ENCODE results near the gene ANKFN1. TPM values are rescaled to one million over a fixed set of nuclear protein-coding genes. Genes with fewer than 3 reads are reported as not detected.

The ANKFN1 gene
- total RNA-seq, 1 donor from 2014 or later = 1.3 TPM

GRCh38 chr17:56178203-56178602 lies 24.9 kb downstream of the ANKFN1 start:
- no peak for DNase-seq (ENCODE audit: low spot score)

- DNase-seq (ENCODE audit: low spot score) = no peak
Observed at GRCh38 chr17:56182081-56182480, 28.8 kb downstream of the ANKFN1 start.

DNA sequence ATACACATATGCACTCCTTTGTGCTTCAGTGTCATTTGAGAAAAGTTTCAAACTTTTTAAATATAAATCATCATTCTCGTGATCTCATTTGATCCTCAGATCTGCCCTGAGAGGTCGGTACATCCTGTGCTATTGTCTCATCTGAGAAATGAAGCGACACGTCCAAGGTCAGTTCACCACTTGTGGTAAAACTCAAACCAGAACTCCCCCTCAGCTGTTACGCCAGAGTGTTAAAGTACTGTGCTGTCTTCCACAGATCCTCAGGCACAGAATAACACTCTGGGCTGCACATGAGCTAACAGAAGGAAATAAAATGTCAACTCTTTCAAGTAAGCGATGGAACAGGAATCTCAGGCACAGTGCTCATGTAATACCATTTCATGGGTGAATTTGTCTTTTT lies 31.4 kb downstream of the ANKFN1 start:
- DNase-seq (ENCODE audit: low spot score) = no peak

GRCh38 chr17:56185491-56186221 lies 32.4 kb downstream of the ANKFN1 start:
- DNase-seq (ENCODE audit: low spot score) = no peak

GRCh38 chr17:56186222-56186786 lies 33.0 kb downstream of the ANKFN1 start:
- no peak for DNase-seq (ENCODE audit: low spot score)

GRCh38 chr17:56203430-56203829 lies 50.2 kb downstream of the ANKFN1 start:
- DNase-seq (ENCODE audit: low spot score) = no peak

- no peak for DNase-seq (ENCODE audit: low spot score)
Observed at GRCh38 chr17:56206351-56206750, 53.1 kb downstream of the ANKFN1 start.

DNA sequence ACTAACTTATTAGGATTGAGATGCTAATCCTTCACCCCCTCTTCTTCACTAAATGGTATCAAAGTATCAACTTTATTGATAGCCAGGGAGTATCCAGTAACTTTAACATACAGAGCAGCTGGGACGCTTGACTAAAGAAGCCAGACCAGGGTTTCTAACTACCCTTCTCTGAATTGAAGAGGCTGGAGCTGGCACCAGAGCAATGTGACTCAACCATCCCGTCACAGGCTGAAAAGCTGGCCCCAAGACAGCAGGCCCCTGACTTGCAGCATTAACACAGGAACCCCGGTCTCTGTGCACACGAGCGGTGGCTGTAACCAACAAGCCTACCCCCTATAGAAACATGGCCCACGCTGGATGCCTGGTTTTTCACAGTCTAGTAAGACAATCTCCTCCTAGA lies 59.8 kb downstream of the ANKFN1 start:
- no peak for DNase-seq (ENCODE audit: low spot score)

GRCh38 chr17:56217921-56218320 lies 64.6 kb downstream of the ANKFN1 start:
- no peak for DNase-seq (ENCODE audit: low spot score)

GRCh38 chr17:56222255-56222654 lies 69.0 kb downstream of the ANKFN1 start:
- DNase-seq (ENCODE audit: low spot score) = no peak

DNA sequence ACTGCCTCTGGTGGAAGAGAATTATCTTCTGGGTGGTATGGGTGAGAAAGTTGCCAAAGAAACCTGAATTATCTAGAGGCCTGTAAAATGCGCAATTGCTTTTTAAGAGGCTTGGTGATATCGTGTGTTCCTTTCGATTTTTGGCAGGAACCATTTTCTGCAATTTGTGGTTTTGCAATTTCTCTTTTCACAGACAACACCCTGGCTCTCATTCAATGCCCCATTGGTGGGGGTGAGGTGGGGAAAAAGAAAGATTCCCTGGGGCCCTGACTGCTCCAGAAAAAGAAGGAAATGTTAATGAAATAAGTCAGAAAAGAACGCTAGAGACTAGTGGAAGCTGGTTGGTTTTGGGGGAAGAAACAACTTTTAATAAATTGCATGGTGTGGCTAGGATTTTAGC lies 77.4 kb downstream of the ANKFN1 start:
- no peak for DNase-seq (ENCODE audit: low spot score)

- no peak for DNase-seq (ENCODE audit: low spot score)
Observed at GRCh38 chr17:56231252-56231651, 78.0 kb downstream of the ANKFN1 start.

- no peak for DNase-seq (ENCODE audit: low spot score)
Observed at GRCh38 chr17:56231693-56232092, 78.4 kb downstream of the ANKFN1 start.

DNA sequence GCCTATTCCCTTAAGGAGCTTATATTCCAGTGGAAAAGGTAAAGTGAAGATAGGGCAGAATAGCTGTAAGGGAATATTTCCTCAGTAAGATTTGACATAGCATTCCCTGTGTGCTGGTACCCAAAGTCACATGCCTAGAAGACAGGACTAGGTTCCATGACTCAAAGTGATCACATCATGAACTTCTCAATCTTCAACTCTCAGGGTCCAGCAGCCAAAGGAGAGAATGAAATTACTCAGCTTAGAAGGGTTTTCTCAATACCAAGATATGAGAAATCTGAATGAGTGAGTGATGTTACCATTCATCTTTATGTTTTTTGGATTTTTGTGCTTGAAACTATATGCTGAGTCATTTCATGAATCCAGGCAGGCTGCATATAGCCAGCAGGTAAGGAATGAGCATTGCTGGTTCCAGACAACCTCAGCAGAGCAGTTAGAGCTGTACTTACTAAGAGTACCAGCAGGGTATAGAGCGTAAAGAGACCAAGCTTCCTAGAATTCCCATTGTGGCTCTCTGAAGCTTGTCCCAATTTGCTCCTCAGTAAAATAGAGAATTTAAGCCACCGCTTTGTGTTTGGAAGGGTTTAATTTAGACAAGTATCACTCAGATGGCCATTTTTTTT lies 91.1 kb downstream of the ANKFN1 start:
- DNase-seq (ENCODE audit: low spot score) = no peak

DNA sequence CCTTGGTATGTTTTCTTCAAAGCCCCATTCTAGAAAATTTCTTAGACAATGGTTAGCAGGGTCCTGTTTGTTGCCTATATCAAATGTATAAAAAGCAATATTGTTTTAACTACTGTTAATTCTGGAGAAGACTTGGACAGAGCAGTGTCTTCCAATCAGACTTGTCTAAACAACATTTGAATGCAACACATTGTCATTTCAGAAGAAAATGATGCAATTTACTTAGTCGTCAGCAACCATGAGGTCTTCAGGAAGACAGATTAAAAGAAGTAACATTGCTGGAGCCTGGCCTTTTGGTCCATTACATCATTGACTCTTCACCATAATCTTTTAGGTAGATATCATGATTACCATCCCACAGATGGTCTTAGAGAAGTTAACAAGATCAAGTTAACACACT lies 94.5 kb downstream of the ANKFN1 start:
- no peak for DNase-seq (ENCODE audit: low spot score)

DNA sequence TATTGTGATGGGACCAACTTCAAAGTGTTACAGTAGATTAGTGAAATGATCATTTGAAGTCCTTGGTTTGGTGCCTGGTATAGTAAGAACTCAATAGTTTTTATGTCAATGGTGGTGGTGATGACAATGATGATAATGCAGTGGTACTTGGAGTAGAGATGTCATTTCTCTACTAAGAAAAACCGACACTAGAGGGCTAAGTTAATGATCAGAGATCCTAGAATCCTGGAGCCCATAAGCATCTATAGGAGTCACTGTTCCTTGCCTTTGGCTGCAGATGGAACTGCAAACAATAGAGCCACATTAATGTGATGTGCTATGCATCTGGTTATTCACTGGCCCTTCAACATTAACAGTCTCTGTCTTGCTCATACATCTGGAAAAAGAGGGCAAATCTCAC lies 103.8 kb downstream of the ANKFN1 start:
- DNase-seq (ENCODE audit: low spot score) = no peak

DNA sequence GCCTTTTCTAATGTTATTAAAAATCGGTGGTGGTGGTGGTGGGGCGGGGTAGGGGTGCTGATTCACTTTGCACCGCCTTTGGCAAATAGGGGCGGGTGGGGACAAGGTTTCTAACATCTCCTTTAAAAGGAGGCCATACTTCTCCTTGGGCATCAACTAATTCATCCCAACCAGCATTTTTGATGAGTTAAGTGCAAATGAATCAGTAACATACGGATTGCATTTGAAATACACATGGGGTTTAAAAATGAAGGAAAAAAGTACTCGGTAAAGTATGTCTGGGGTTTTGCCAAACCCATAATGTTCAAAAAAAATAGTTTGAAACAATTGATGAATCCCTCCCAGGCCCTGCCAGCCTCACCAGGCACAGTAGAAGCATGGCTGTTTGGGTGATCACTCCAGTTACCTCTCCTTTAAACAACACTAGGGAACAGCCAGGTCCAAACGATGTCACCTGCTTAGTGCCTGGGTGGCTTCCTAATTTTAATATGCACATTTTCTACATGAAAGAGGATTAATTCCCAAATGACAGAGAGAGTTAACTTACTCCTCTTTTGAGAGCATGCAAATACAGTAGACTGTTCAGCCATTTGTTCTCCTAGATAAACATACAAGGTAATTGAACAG lies 107.2 kb downstream of the ANKFN1 start:
- DNase-seq (ENCODE audit: low spot score) = no peak

DNA sequence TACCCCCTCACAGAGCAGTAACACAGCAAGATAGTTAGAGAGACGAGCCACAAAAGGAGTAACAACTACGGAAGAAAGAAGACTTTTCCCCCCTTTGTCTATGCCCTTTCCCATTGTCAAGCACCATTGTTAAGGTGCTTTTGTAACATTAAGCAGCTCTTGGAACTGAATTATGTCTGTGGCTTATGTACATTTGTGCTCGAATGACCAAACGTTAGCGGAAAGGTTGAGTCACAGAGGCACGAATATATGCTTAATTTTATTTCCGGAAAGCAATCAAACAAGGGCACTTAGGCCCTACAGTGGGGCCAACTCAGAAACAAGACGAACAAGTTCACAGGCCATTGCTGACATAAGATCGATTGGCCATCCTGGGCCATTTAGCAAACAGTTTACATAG lies 109.5 kb downstream of the ANKFN1 start:
- no peak for DNase-seq (ENCODE audit: low spot score)

- DNase-seq (ENCODE audit: low spot score) = no peak
Observed at GRCh38 chr17:56269556-56270389, 116.5 kb downstream of the ANKFN1 start.

GRCh38 chr17:56274491-56274890 lies 121.2 kb downstream of the ANKFN1 start:
- DNase-seq (ENCODE audit: low spot score) = no peak

GRCh38 chr17:56284482-56284881 lies 131.2 kb downstream of the ANKFN1 start:
- DNase-seq (ENCODE audit: low spot score) = no peak
